Measurements from ENCODE around the gene TANC1.

Gene TANC1

GRCh38 chr2:159157361-159158209 is 189.1 kb downstream of the TANC1 start:
- Histone ChIP-seq H3K4me3 (ENCODE audit: low read length) (no peak overlapping the region), H3K27ac (ENCODE audit: low read depth, low read length) (no peak overlapping the region), H3K27me3 (ENCODE audit: insufficient read depth, low read length) (no peaks in the 10 kb centered on the region), H3K9ac (ENCODE audit: low read depth, low read length) (no peak overlapping the region), H3K4me1 (ENCODE audit: insufficient read depth, low read length) (peaks cover 16% of the 10 kb centered on the region; the same call in 1 of the 2 replicates), H3K36me3 (ENCODE audit: insufficient read depth, low read length) (no peaks in the 10 kb centered on the region), H3K9me3 (ENCODE audit: insufficient read depth, low read depth, low read length) (no peaks in the 10 kb centered on the region)
- 95% methylated on average over 11 of the region's 12 CpGs for WGBS

GRCh38 chr2:159160412-159160811 is 192.0 kb downstream of the TANC1 start:
- H3K9ac ChIP-seq (ENCODE audit: low read depth, low read length) = no peak overlapping the region
- no peak overlapping the region for H3K27ac ChIP-seq (ENCODE audit: low read depth, low read length)
- H3K4me3 ChIP-seq (ENCODE audit: low read length) = no peak overlapping the region
- H3K4me1 ChIP-seq (ENCODE audit: insufficient read depth, low read length) = peaks cover 7% of the 10 kb centered on the region; the same call in 1 of the 2 replicates
- H3K27me3 ChIP-seq (ENCODE audit: insufficient read depth, low read length) = no peaks in the 10 kb centered on the region
- WGBS = 90% methylated on average over 4 of the region's 4 CpGs
- H3K9me3 ChIP-seq (ENCODE audit: insufficient read depth, low read depth, low read length) = no peaks in the 10 kb centered on the region
- H3K36me3 ChIP-seq (ENCODE audit: insufficient read depth, low read length) = no peaks in the 10 kb centered on the region

GRCh38 chr2:159160954-159161353 is 192.5 kb downstream of the TANC1 start:
- no peaks in the 10 kb centered on the region for H3K9me3 ChIP-seq (ENCODE audit: insufficient read depth, low read depth, low read length)
- no peaks in the 10 kb centered on the region for H3K27me3 ChIP-seq (ENCODE audit: insufficient read depth, low read length)
- no peak overlapping the region; the same call in 1 of the 2 replicates for H3K9ac ChIP-seq (ENCODE audit: low read depth, low read length)
- no peaks in the 10 kb centered on the region for H3K36me3 ChIP-seq (ENCODE audit: insufficient read depth, low read length)
- no peak overlapping the region for H3K27ac ChIP-seq (ENCODE audit: low read depth, low read length)
- peaks cover 2% of the 10 kb centered on the region; the same call in 1 of the 2 replicates for H3K4me1 ChIP-seq (ENCODE audit: insufficient read depth, low read length)
- 87% methylated on average over 3 of the region's 3 CpGs for WGBS
- H3K4me3 ChIP-seq (ENCODE audit: low read length) = no peak overlapping the region

- WGBS = 93% methylated on average over 5 of the region's 6 CpGs
- Histone ChIP-seq H3K9me3 (ENCODE audit: insufficient read depth, low read depth, low read length) (no peaks in the 10 kb centered on the region), H3K4me3 (ENCODE audit: low read length) (no peak overlapping the region), H3K27ac (ENCODE audit: low read depth, low read length) (no peak overlapping the region), H3K36me3 (ENCODE audit: insufficient read depth, low read length) (no peaks in the 10 kb centered on the region), H3K4me1 (ENCODE audit: insufficient read depth, low read length) (no peaks in the 10 kb centered on the region), H3K9ac (ENCODE audit: low read depth, low read length) (no peak overlapping the region), H3K27me3 (ENCODE audit: insufficient read depth, low read length) (no peaks in the 10 kb centered on the region)
These were observed 195.5 kb downstream of the TANC1 start for GRCh38 chr2:159163930-159164329.

- Histone ChIP-seq H3K27me3 (ENCODE audit: insufficient read depth, low read length) (no peaks in the 10 kb centered on the region), H3K27ac (ENCODE audit: low read depth, low read length) (no peak overlapping the region), H3K36me3 (ENCODE audit: insufficient read depth, low read length) (no peaks in the 10 kb centered on the region), H3K4me1 (ENCODE audit: insufficient read depth, low read length) (no peaks in the 10 kb centered on the region), H3K9ac (ENCODE audit: low read depth, low read length) (no peak overlapping the region), H3K9me3 (ENCODE audit: insufficient read depth, low read depth, low read length) (no peaks in the 10 kb centered on the region), H3K4me3 (ENCODE audit: low read length) (no peak overlapping the region)
- 80% methylated on average over 3 of the region's 3 CpGs for WGBS
These were observed 196.0 kb downstream of the TANC1 start for GRCh38 chr2:159164457-159164911.

- no peaks in the 10 kb centered on the region for H3K36me3 ChIP-seq (ENCODE audit: insufficient read depth, low read length)
- no peaks in the 10 kb centered on the region for H3K4me1 ChIP-seq (ENCODE audit: insufficient read depth, low read length)
- no peaks in the 10 kb centered on the region for H3K9me3 ChIP-seq (ENCODE audit: insufficient read depth, low read depth, low read length)
- no peak overlapping the region for H3K27ac ChIP-seq (ENCODE audit: low read depth, low read length)
- H3K9ac ChIP-seq (ENCODE audit: low read depth, low read length) = no peak overlapping the region
- no peak overlapping the region for H3K4me3 ChIP-seq (ENCODE audit: low read length)
- WGBS = 95% methylated on average over 4 of the region's 4 CpGs
- no peaks in the 10 kb centered on the region for H3K27me3 ChIP-seq (ENCODE audit: insufficient read depth, low read length)
These were observed 196.6 kb downstream of the TANC1 start for GRCh38 chr2:159165048-159165447.

- no peak overlapping the region for H3K9ac ChIP-seq (ENCODE audit: low read depth, low read length)
- no peaks in the 10 kb centered on the region for H3K9me3 ChIP-seq (ENCODE audit: insufficient read depth, low read depth, low read length)
- no peaks in the 10 kb centered on the region for H3K4me1 ChIP-seq (ENCODE audit: insufficient read depth, low read length)
- H3K27ac ChIP-seq (ENCODE audit: low read depth, low read length) = no peak overlapping the region
- 100% methylated on average over 1 of the region's 1 CpG for WGBS
- no peak overlapping the region for H3K4me3 ChIP-seq (ENCODE audit: low read length)
- no peaks in the 10 kb centered on the region for H3K27me3 ChIP-seq (ENCODE audit: insufficient read depth, low read length)
- no peaks in the 10 kb centered on the region for H3K36me3 ChIP-seq (ENCODE audit: insufficient read depth, low read length)
These were observed 200.3 kb downstream of the TANC1 start for GRCh38 chr2:159168707-159169106.

- H3K27me3 ChIP-seq (ENCODE audit: insufficient read depth, low read length) = no peaks in the 10 kb centered on the region
- H3K4me1 ChIP-seq (ENCODE audit: insufficient read depth, low read length) = no peaks in the 10 kb centered on the region
- H3K4me3 ChIP-seq (ENCODE audit: low read length) = no peak overlapping the region
- H3K27ac ChIP-seq (ENCODE audit: low read depth, low read length) = no peak overlapping the region
- no peak overlapping the region for H3K9ac ChIP-seq (ENCODE audit: low read depth, low read length)
- 95% methylated on average over 6 of the region's 6 CpGs for WGBS
- no peaks in the 10 kb centered on the region for H3K36me3 ChIP-seq (ENCODE audit: insufficient read depth, low read length)
- no peaks in the 10 kb centered on the region for H3K9me3 ChIP-seq (ENCODE audit: insufficient read depth, low read depth, low read length)
These were observed 200.7 kb downstream of the TANC1 start for GRCh38 chr2:159169187-159169586.

- WGBS = 96% methylated on average over 3 of the region's 3 CpGs
- no peaks in the 10 kb centered on the region for H3K27me3 ChIP-seq (ENCODE audit: insufficient read depth, low read length)
- H3K4me3 ChIP-seq (ENCODE audit: low read length) = no peak overlapping the region
- no peaks in the 10 kb centered on the region for H3K9me3 ChIP-seq (ENCODE audit: insufficient read depth, low read depth, low read length)
- H3K9ac ChIP-seq (ENCODE audit: low read depth, low read length) = no peak overlapping the region
- H3K27ac ChIP-seq (ENCODE audit: low read depth, low read length) = no peak overlapping the region
- no peaks in the 10 kb centered on the region for H3K4me1 ChIP-seq (ENCODE audit: insufficient read depth, low read length)
- H3K36me3 ChIP-seq (ENCODE audit: insufficient read depth, low read length) = no peaks in the 10 kb centered on the region
These were observed 204.0 kb downstream of the TANC1 start for GRCh38 chr2:159172403-159172802.

- H3K27me3 ChIP-seq (ENCODE audit: insufficient read depth, low read length) = no peaks in the 10 kb centered on the region
- H3K4me1 ChIP-seq (ENCODE audit: insufficient read depth, low read length) = no peaks in the 10 kb centered on the region; the same call in 1 of the 2 replicates
- no peak overlapping the region for H3K4me3 ChIP-seq (ENCODE audit: low read length)
- H3K9me3 ChIP-seq (ENCODE audit: insufficient read depth, low read depth, low read length) = no peaks in the 10 kb centered on the region
- 96% methylated on average over 9 of the region's 9 CpGs for WGBS
- H3K9ac ChIP-seq (ENCODE audit: low read depth, low read length) = no peak overlapping the region
- no peak overlapping the region for H3K27ac ChIP-seq (ENCODE audit: low read depth, low read length)
- H3K36me3 ChIP-seq (ENCODE audit: insufficient read depth, low read length) = no peaks in the 10 kb centered on the region
These were observed 206.3 kb downstream of the TANC1 start for GRCh38 chr2:159174759-159175158.

- H3K9ac ChIP-seq (ENCODE audit: low read depth, low read length) = no peak overlapping the region
- H3K4me1 ChIP-seq (ENCODE audit: insufficient read depth, low read length) = no peaks in the 10 kb centered on the region; the same call in 1 of the 2 replicates
- H3K27me3 ChIP-seq (ENCODE audit: insufficient read depth, low read length) = no peaks in the 10 kb centered on the region
- no peaks in the 10 kb centered on the region for H3K9me3 ChIP-seq (ENCODE audit: insufficient read depth, low read depth, low read length)
- no peaks in the 10 kb centered on the region for H3K36me3 ChIP-seq (ENCODE audit: insufficient read depth, low read length)
- whole genome bisulfite sequencing = 76% methylated on average over 4 of the region's 6 CpGs
- H3K4me3 ChIP-seq (ENCODE audit: low read length) = no peak overlapping the region
- no peak overlapping the region for H3K27ac ChIP-seq (ENCODE audit: low read depth, low read length)
These were observed 206.7 kb downstream of the TANC1 start for GRCh38 chr2:159175182-159175581.

Measured in HUES64 (cell line).